GM21367 (cell line): ENCODE data around the gene CAMK2B.
"Not testable (repeated sequence)": the region's sequence is repeated elsewhere in the genome, so short reads cannot be mapped to it uniquely, and the experiment has no call there.

ENCODE experiments used
- ATAC-seq: cut with Tn5 transposase; IDR thresholded peaks from one replicate; pipeline ENCODE4 v1.9.1; 2021; ENCODE audit not compliant: unreplicated experiment

Gene CAMK2B

GRCh38 chr7:44176486-44176885 lies 148.9 kb downstream of the CAMK2B start:
- ATAC-seq: no peak

DNA sequence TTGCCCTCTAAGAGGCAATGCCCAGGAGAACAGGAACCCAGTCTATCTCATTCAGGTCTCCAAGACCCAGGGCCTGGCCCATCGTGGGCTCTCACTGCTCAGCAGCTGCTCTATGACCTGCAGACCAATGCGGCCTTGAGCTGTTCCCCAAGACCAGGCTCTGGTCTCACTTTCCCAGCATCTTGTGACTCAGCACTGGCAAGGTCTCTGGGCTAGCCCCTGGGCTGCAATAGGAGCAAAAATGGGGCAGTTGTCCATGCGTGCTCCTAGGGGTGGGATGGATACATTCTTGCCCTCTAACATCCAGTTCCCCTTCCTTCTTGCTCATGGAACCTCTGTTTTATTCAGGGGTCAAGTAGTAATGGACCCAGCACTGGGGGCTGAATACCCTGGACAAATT lies 149.7 kb downstream of the CAMK2B start:
- no peak for ATAC-seq

DNA sequence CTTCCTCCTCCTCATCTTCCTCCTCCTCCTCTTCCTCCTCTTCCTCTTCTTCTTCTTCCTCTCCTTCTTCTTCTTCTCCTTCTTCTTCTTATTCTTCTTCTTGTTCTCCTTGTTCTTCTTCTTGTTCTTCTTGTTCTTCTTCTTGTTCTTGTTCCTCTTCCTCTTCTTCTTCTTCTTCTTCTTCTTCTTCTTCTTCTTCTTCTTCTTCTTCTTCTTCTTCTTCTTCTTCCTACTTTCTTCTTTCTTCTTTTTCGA lies 150.8 kb downstream of the CAMK2B start:
- ATAC-seq: not testable (repeated sequence)

- ATAC-seq: no peak
These were observed 151.3 kb downstream of the CAMK2B start for GRCh38 chr7:44173911-44174693.

DNA sequence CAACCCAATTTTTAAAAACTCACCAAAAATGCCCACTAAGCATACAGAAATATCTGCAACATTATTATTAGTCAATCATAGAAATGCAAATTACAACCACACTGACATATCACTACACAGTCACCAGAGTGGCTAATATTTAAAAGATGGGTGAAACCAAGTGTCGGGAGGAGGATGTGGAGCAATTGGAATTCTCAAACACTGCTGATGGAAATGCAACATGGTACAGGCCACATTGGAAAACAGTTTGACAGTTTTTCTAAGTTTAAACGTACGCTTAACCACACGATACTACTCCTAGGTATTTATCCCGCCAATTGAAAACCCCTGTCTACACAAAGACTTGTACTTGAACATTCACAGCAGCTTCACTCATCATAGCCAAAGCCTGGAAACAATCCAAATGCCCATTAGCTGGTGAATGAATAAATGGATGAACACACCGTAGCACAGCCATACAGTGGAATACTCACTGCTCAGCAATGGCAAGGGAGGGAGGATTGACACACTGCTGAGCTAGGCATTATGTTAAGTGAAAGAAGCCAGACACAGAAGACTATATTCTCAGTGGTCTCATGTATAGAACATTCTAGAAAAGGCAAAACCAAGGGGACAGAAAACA lies 152.5 kb downstream of the CAMK2B start:
- no peak for ATAC-seq

- ATAC-seq: no peak
These were observed 153.0 kb downstream of the CAMK2B start for GRCh38 chr7:44172352-44172751.

- ATAC-seq: not testable (repeated sequence)
These were observed 153.5 kb downstream of the CAMK2B start for GRCh38 chr7:44171901-44172300.

- no peak for ATAC-seq
These were observed 157.5 kb downstream of the CAMK2B start for GRCh38 chr7:44167920-44168319.
